Gastrocnemius medialis (tissue), 4 donors: Measurements from ENCODE around the gene FOSL2. TPM values are rescaled to one million over a fixed set of nuclear protein-coding genes. Genes with fewer than 3 reads are reported as not detected.

ENCODE experiments used
- ATAC-seq, 2 donors: fragments of 150-250 bp; one replicate each; pipeline ENCODE4 v1.9.1; 2016
- DNase-seq, 2 donors: peaks; one replicate each; pipeline ENCODE4 v3.0.0-alpha.2; 2019
- H3K27ac ChIP-seq, 4 donors: fragments of 200-600 bp; sonication (generic); 1 replicate in 1 of 4; 2 replicates in 3 of 4; pipeline ENCODE4 v1.5.1; 2016 to 2018; ENCODE audit warnings: mild to moderate bottlenecking in 2 of 4, moderate library complexity in 1 of 4
- H3K27me3 ChIP-seq, 3 donors: fragments of 200-600 bp; sonication (generic) in 2 of 3; 1 replicate in 1 of 3; 2 replicates in 2 of 3; pipeline versions ENCODE4 v1.5.1 to v1.6.0; 2016 to 2019; ENCODE audit warnings: mild to moderate bottlenecking in 1 of 3, moderate library complexity in 1 of 3
- H3K36me3 ChIP-seq, 2 donors: fragments of 200-600 bp; sonication (generic) in 1 of 2; one replicate each; pipeline ENCODE4 v1.5.1; 2017 to 2018
- H3K4me1 ChIP-seq, 2 donors: fragments of 200-600 bp; sonication (generic) in 1 of 2; one replicate each; pipeline ENCODE4 v1.5.1; 2016 to 2017; ENCODE audit warnings: mild to moderate bottlenecking in 2 of 2
- H3K4me3 ChIP-seq, 4 donors: fragments of 200-600 bp; sonication (generic) in 3 of 4; 1 replicate in 1 of 4; 2 replicates in 3 of 4; pipeline ENCODE4 v1.5.1; 2016 to 2019; ENCODE audit warnings: mild to moderate bottlenecking in 2 of 4
- H3K9me3 ChIP-seq, 3 donors: fragments of 200-600 bp; sonication (generic) in 2 of 3; 1 replicate in 1 of 3; 2 replicates in 2 of 3; pipeline ENCODE4 v1.5.1; 2016 to 2019
- POLR2A ChIP-seq, 2 donors: fragments of 450-650 bp; IDR thresholded peaks; one replicate each; pipeline ENCODE4 v1.6.1; 2017; ENCODE audit warnings: antibody characterized with exemption in 2 of 2, mild to moderate bottlenecking in 2 of 2, moderate library complexity in 2 of 2
- in situ Hi-C, 4 donors: fragments of 200-750 bp; cut with MboI; loops; one replicate each; pipeline versions ENCODE4 v1.15.0 to v1.8.0; 2017; ENCODE audit warnings: low sequenced_read_pairs in 4 of 4
- intact Hi-C: fragments of 100-400 bp; cut with DNase I; formaldehyde crosslinking; loops from one replicate; pipeline ENCODE4 v1.15.1; 2023; ENCODE audit warnings: low total_unique reads
- total RNA-seq, 4 donors: library from RNA; depleted of rRNA; stranded (reverse); fragments of >200 nt; gene quantifications; one replicate each; pipeline versions ENCODE4 v1.1.0 to v1.2.3, GENCODE V29; 2016
- TF ChIP-seq, protein P1 (sequence below), 5 experiments: fragments of 450-650 bp in 3 of 5; fragments of 200-600 bp in 2 of 5; sonication (generic) in 2 of 5; IDR thresholded peaks in 4 of 5; conservative IDR thresholded peaks in 1 of 5; 1 replicate in 4 of 5; 2 replicates in 1 of 5; pipeline ENCODE4 v1.5.1; 2016 to 2019; ENCODE audit warnings: antibody characterized with exemption in 5 of 5, mild to moderate bottlenecking in 3 of 5, moderate library complexity in 3 of 5

The FOSL2 gene
- total RNA-seq, 4 donors from 2014 or later: 193 to 214 (median 210) TPM

DNA sequence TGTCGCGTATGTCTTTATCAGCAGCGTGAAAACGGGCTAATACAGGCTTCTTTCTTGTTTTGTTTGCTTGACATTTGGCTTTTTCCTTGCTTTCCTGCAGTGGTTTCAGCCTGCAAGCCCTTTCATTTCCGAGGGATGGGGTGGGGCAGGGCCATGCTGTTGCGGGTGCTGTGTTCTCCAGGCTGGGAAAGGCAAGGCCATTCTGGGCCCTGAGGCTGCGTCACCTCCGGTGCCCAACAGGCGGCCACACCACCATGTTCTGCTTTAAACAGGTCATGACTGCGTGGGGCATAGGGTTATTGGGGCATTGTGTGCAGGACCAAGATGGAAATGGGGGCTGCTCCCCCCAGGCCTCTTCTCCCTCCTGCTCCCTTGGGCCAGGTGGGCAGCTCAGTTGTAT is 64.6 kb downstream of the FOSL2 start:
- intact Hi-C loops: no loop called here
- no peaks in the 10 kb centered on the region for H3K36me3 ChIP-seq
- H3K27ac ChIP-seq: no peak overlapping the region
- no peaks in the 10 kb centered on the region for H3K4me1 ChIP-seq
- no peak for ATAC-seq
- H3K4me3 ChIP-seq: no peak overlapping the region
- DNase-seq: no peak
- no peaks in the 10 kb centered on the region for H3K27me3 ChIP-seq
- TF ChIP-seq POLR2A (IDR thresholded peaks at IDR 0.05): no peak
- TF ChIP-seq, protein P1, sequence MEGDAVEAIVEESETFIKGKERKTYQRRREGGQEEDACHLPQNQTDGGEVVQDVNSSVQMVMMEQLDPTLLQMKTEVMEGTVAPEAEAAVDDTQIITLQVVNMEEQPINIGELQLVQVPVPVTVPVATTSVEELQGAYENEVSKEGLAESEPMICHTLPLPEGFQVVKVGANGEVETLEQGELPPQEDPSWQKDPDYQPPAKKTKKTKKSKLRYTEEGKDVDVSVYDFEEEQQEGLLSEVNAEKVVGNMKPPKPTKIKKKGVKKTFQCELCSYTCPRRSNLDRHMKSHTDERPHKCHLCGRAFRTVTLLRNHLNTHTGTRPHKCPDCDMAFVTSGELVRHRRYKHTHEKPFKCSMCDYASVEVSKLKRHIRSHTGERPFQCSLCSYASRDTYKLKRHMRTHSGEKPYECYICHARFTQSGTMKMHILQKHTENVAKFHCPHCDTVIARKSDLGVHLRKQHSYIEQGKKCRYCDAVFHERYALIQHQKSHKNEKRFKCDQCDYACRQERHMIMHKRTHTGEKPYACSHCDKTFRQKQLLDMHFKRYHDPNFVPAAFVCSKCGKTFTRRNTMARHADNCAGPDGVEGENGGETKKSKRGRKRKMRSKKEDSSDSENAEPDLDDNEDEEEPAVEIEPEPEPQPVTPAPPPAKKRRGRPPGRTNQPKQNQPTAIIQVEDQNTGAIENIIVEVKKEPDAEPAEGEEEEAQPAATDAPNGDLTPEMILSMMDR (IDR thresholded peaks at IDR 0.05 in 4 of 5, conservative IDR thresholded peaks at IDR 0.05 in 1 of 5): no peak
- in situ Hi-C loops: loop anchor here in 1 of 4 donors (10.0 kb wide), 1 partner anchor 702 kb away; no protein-coding TSS in a partner anchor
- H3K9me3 ChIP-seq: no peaks in the 10 kb centered on the region

GRCh38 chr2:28461056-28461455 is 68.4 kb downstream of the FOSL2 start:
- H3K27ac ChIP-seq: no peak overlapping the region
- ATAC-seq: no peak

GRCh38 chr2:28462122-28462521 is 69.5 kb downstream of the FOSL2 start:
- no peaks in the 10 kb centered on the region for H3K9me3 ChIP-seq
- TF ChIP-seq, protein P1 (IDR thresholded peaks at IDR 0.05 in 4 of 5, conservative IDR thresholded peaks at IDR 0.05 in 1 of 5): no peak
- TF ChIP-seq POLR2A (IDR thresholded peaks at IDR 0.05): no peak
- DNase-seq (no peak), ATAC-seq (no peak)
- in situ Hi-C loops (no loop called here), intact Hi-C loops (no loop called here)
- no peaks in the 10 kb centered on the region for H3K27me3 ChIP-seq
- no peaks in the 10 kb centered on the region for H3K36me3 ChIP-seq
- no peak overlapping the region for H3K4me3 ChIP-seq
- H3K4me1 ChIP-seq: no peaks in the 10 kb centered on the region
- H3K27ac ChIP-seq: no peak overlapping the region

More at GRCh38 chr2:28461056-28461455, 68.4 kb downstream of the FOSL2 start:
- Histone ChIP-seq H3K36me3 (no peaks in the 10 kb centered on the region), H3K9me3 (no peaks in the 10 kb centered on the region), H3K27me3 (no peaks in the 10 kb centered on the region), H3K4me3 (no peak overlapping the region), H3K4me1 (no peaks in the 10 kb centered on the region)
- in situ Hi-C loops (no loop called here), intact Hi-C loops (no loop called here)
- no peak for DNase-seq
- no peak for TF ChIP-seq POLR2A (IDR thresholded peaks at IDR 0.05)
- TF ChIP-seq, protein P1 (IDR thresholded peaks at IDR 0.05 in 4 of 5, conservative IDR thresholded peaks at IDR 0.05 in 1 of 5): no peak

DNA sequence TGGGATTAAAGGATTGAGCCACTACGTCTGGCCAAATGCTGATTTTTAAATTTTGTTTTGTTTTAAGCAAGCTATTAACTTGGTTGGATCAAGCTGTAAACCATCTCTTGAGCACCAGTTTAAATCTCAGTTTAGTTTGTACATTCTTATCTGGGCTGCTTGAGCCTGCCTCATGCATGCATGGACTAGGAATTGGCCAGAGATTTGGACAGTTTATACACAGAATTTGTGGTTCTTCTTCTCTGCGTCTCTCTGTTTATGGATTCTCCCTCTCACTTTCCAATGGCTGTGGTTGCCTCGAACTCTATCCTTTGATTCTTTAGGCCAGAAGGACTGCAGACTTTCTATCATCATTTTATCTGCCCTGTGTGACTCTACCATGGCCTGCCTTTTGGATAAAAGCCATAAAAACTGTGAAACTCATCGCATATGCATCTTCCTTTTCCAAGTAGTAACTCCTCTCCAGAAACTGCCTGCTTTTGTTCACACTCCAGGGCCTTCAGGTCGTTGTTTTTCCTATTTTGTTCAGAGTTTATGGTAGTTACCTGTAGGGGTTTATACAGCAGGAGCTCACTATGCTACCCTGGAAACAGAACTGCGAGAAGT is 70.7 kb downstream of the FOSL2 start:
- no peaks in the 10 kb centered on the region for H3K4me1 ChIP-seq
- TF ChIP-seq POLR2A (IDR thresholded peaks at IDR 0.05): no peak
- TF ChIP-seq, protein P1 (IDR thresholded peaks at IDR 0.05 in 4 of 5, conservative IDR thresholded peaks at IDR 0.05 in 1 of 5): no peak
- H3K36me3 ChIP-seq: no peaks in the 10 kb centered on the region
- intact Hi-C loops (no loop called here), in situ Hi-C loops (no loop called here)
- H3K4me3 ChIP-seq: no peak overlapping the region
- DNase-seq (no peak), ATAC-seq (no peak)
- no peaks in the 10 kb centered on the region for H3K27me3 ChIP-seq
- H3K27ac ChIP-seq: no peak overlapping the region
- no peaks in the 10 kb centered on the region for H3K9me3 ChIP-seq

DNA sequence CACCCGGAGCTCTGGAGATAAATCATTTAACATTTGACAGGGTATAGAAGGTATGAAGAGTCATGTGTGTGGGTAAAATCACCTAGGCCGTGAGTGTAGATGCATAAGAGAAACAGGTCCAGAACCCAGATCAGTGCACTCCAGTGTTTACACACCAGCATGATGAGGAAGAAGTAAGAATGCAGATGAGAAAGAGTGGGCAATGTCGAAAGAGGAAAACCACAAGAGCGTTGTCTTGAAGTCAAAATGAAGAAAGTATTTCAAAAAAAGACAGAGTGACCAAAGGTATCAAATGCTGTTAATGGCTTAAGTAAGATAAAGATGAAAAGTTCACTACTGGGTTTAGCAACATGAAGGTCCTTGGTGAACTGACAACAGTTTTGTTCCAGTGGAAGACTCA is 71.2 kb downstream of the FOSL2 start:
- intact Hi-C loops: no loop called here
- in situ Hi-C loops: no loop called here

More for the DNA sequence above, 71.2 kb downstream of the FOSL2 start:
- DNase-seq: no peak
- no peak overlapping the region for H3K4me3 ChIP-seq
- H3K9me3 ChIP-seq: no peaks in the 10 kb centered on the region
- no peaks in the 10 kb centered on the region for H3K36me3 ChIP-seq
- no peaks in the 10 kb centered on the region for H3K4me1 ChIP-seq
- no peak for TF ChIP-seq POLR2A (IDR thresholded peaks at IDR 0.05)
- TF ChIP-seq, protein P1 (IDR thresholded peaks at IDR 0.05 in 4 of 5, conservative IDR thresholded peaks at IDR 0.05 in 1 of 5): no peak
- H3K27ac ChIP-seq: no peak overlapping the region
- no peaks in the 10 kb centered on the region for H3K27me3 ChIP-seq
- ATAC-seq: no peak
